Natural killer cell (primary cell): ENCODE measurements around the gene IFT81. TPM values are rescaled to one million over a fixed set of nuclear protein-coding genes. Genes with fewer than 3 reads are reported as not detected.

Experiments used
- ATAC-seq, 3 donors: fragments of 150-1000 bp in 2 of 3; fragments of 200-7000 bp in 1 of 3; cut with Tn5 transposase; 1 replicate in 1 of 3; 2 replicates in 2 of 3; pipeline ENCODE4 v1.10.0; 2021; ENCODE audit warnings: mild to moderate bottlenecking in 2 of 3, moderate library complexity in 2 of 3
- DNase-seq, 2 donors: peaks; one replicate each; pipeline versions ENCODE4 v3.0.0 to v3.0.0-alpha.2; 2013 to 2021; ENCODE audit warnings: mixed read lengths in 1 of 2
- H3K27ac ChIP-seq: one replicate; pipeline ENCODE4 v1.5.1; 2013; ENCODE audit warnings: mild to moderate bottlenecking, low read length
- H3K27me3 ChIP-seq: one replicate; pipeline ENCODE4 v1.6.1; 2013; ENCODE audit warnings: low read length; ENCODE audit not compliant: control insufficient read depth, insufficient read depth
- H3K36me3 ChIP-seq: one replicate; pipeline ENCODE4 v1.6.1; 2013; ENCODE audit warnings: low read length; ENCODE audit not compliant: control insufficient read depth, insufficient read depth
- H3K4me1 ChIP-seq: one replicate; pipeline ENCODE4 v1.6.1; 2013; ENCODE audit warnings: low read length; ENCODE audit not compliant: control insufficient read depth, insufficient read depth
- H3K4me3 ChIP-seq: one replicate; pipeline ENCODE4 v1.5.1; 2013; ENCODE audit warnings: low read length
- H3K9me3 ChIP-seq: one replicate; pipeline ENCODE4 v1.6.1; 2013; ENCODE audit warnings: low read length; ENCODE audit not compliant: control insufficient read depth, insufficient read depth
- H3K27ac Mint-ChIP-seq, 2 donors: one replicate each; pipeline ENCODE4 v1.8.0; 2022; ENCODE audit warnings: mild to moderate bottlenecking in 2 of 2, mixed read lengths in 2 of 2, moderate library complexity in 1 of 2
- H3K27me3 Mint-ChIP-seq, 2 donors: one replicate each; pipeline ENCODE4 v1.8.0; 2022; ENCODE audit warnings: low read depth in 2 of 2, mixed read lengths in 2 of 2
- H3K36me3 Mint-ChIP-seq: one replicate; pipeline ENCODE4 v1.8.0; 2022; ENCODE audit warnings: mixed read lengths
- H3K4me1 Mint-ChIP-seq, 2 donors: one replicate each; pipeline ENCODE4 v1.8.0; 2022; ENCODE audit warnings: mixed read lengths in 2 of 2
- H3K4me3 Mint-ChIP-seq: one replicate; pipeline ENCODE4 v1.8.0; 2022; ENCODE audit warnings: mild to moderate bottlenecking, moderate library complexity, mixed read lengths
- H3K9me3 Mint-ChIP-seq, 2 donors: one replicate each; pipeline ENCODE4 v1.8.0; 2022; ENCODE audit warnings: mixed read lengths in 2 of 2
- CTCF ChIP-seq: fragments of 200-600 bp; IDR thresholded peaks from one replicate; pipeline ENCODE4 v1.8.0; 2022; ENCODE audit warnings: antibody characterized with exemption
- WGBS: methylation state at CpG from one replicate; pipeline ENCODE4 v1.1.7; 2013; ENCODE audit warnings: missing lambda C conversion rate; ENCODE audit not compliant: insufficient coverage; 5-methylcytosine and 5-hydroxymethylcytosine counted together
- intact Hi-C: fragments of 100-400 bp; cut with micrococcal nuclease; formaldehyde crosslinking; loops from one replicate; pipeline ENCODE4 v1.14.2; 2022
- total RNA-seq, 4 donors: library from RNA; stranded (reverse); fragments of 120-200 nt in 1 of 4; gene quantifications; one replicate each; pipeline versions ENCODE4 v1.2.3 to v1.2.4, GENCODE V29; 2013 to 2022

IFT81 gene
- total RNA-seq, 3 donors from 2014 or later (not counting 1 experiment from before 2014, with no cell fraction given) = 0.61 to 1.4 (median 0.80) TPM

- Histone ChIP-seq H3K4me3 (no peak overlapping the region), H3K27ac (no peak overlapping the region), H3K36me3 (no peaks in the 10 kb centered on the region), H3K4me1 (no peaks in the 10 kb centered on the region), H3K27me3 (no peaks in the 10 kb centered on the region), H3K9me3 (no peaks in the 10 kb centered on the region)
- H3K27ac Mint-ChIP-seq = no peak overlapping the region
- H3K9me3 Mint-ChIP-seq = no peaks in the 10 kb centered on the region
- WGBS = no CpG with 5 or more reads among the region's 1 CpG
- H3K27me3 Mint-ChIP-seq = peaks cover 5 to 20% of the 10 kb centered on the region in 2 donors
- no peak overlapping the region for H3K4me3 Mint-ChIP-seq
- no peak for ATAC-seq
- no peaks in the 10 kb centered on the region for H3K36me3 Mint-ChIP-seq
- intact Hi-C loops = no loop called here
- no peak for TF ChIP-seq CTCF
- DNase-seq = no peak
- no peaks in the 10 kb centered on the region for H3K4me1 Mint-ChIP-seq
These were observed 111.2 kb downstream of the IFT81 start for GRCh38 chr12:110235383-110235782.

GRCh38 chr12:110243227-110243626, 119.1 kb downstream of the IFT81 start:
- ATAC-seq (no peak), DNase-seq (no peak)
- Histone ChIP-seq H3K4me1 (no peaks in the 10 kb centered on the region), H3K9me3 (no peaks in the 10 kb centered on the region), H3K4me3 (no peak overlapping the region), H3K27ac (no peak overlapping the region), H3K36me3 (no peaks in the 10 kb centered on the region), H3K27me3 (no peaks in the 10 kb centered on the region)
- Mint-ChIP-seq H3K9me3 (no peaks in the 10 kb centered on the region), H3K4me3 (no peak overlapping the region), H3K4me1 (no peaks in the 10 kb centered on the region), H3K36me3 (no peaks in the 10 kb centered on the region), H3K27ac (no peak overlapping the region), H3K27me3 (peaks cover 5 to 9% of the 10 kb centered on the region in 2 donors)
- intact Hi-C loops = no loop called here
- WGBS = 88% methylated on average over 5 of the region's 5 CpGs
- TF ChIP-seq CTCF = no peak

- intact Hi-C loops = no loop called here
- no peak overlapping the region for H3K4me3 ChIP-seq
- H3K36me3 ChIP-seq = no peaks in the 10 kb centered on the region
- Mint-ChIP-seq H3K4me3 (no peak overlapping the region), H3K4me1 (no peaks in the 10 kb centered on the region), H3K9me3 (no peaks in the 10 kb centered on the region), H3K27me3 (peaks cover 0 to 9% of the 10 kb centered on the region in 2 donors), H3K36me3 (no peaks in the 10 kb centered on the region), H3K27ac (no peak overlapping the region)
- H3K4me1 ChIP-seq = no peaks in the 10 kb centered on the region
- DNase-seq (no peak), ATAC-seq (no peak)
- H3K27me3 ChIP-seq = no peaks in the 10 kb centered on the region
- H3K27ac ChIP-seq = no peak overlapping the region
- no peaks in the 10 kb centered on the region for H3K9me3 ChIP-seq
- TF ChIP-seq CTCF = no peak
- WGBS = 95% methylated on average over 12 of the region's 12 CpGs
These were observed 120.2 kb downstream of the IFT81 start for GRCh38 chr12:110244372-110244771.

GRCh38 chr12:110244829-110245228, 120.7 kb downstream of the IFT81 start:
- intact Hi-C loops = loop anchor here (1.0 kb wide), 1 partner anchor 145 kb away; no protein-coding TSS in a partner anchor
- no peaks in the 10 kb centered on the region for H3K36me3 ChIP-seq
- TF ChIP-seq CTCF = no peak
- Mint-ChIP-seq H3K27me3 (peaks cover 0 to 8% of the 10 kb centered on the region in 2 donors), H3K27ac (no peak overlapping the region), H3K36me3 (no peaks in the 10 kb centered on the region), H3K4me3 (no peak overlapping the region), H3K4me1 (no peaks in the 10 kb centered on the region), H3K9me3 (no peaks in the 10 kb centered on the region)
- WGBS = 89% methylated on average over 8 of the region's 8 CpGs
- no peak overlapping the region for H3K27ac ChIP-seq
- H3K27me3 ChIP-seq = no peaks in the 10 kb centered on the region
- DNase-seq (no peak), ATAC-seq (no peak)
- H3K4me1 ChIP-seq = no peaks in the 10 kb centered on the region
- H3K9me3 ChIP-seq = no peaks in the 10 kb centered on the region
- no peak overlapping the region for H3K4me3 ChIP-seq
